NCI-H510A treated with DMSO at 0.1 percent for 48 hours (cell line): Measurements from ENCODE around the gene FAM163B.

Experiments
- DNase-seq: peaks from one replicate; lab custom pipeline; 2025; lab: John Stamatoyannopoulos, UW

The FAM163B gene

GRCh38 chr9:133581513-133582343 is 27.5 kb downstream of the FAM163B start:
- no peak for DNase-seq

GRCh38 chr9:133581011-133581410 is 28.2 kb downstream of the FAM163B start:
- DNase-seq, result no peak

- DNase-seq, result no peak
Observed at GRCh38 chr9:133580419-133580738, 28.8 kb downstream of the FAM163B start.

GRCh38 chr9:133579601-133580418 is 29.4 kb downstream of the FAM163B start:
- DNase-seq, result no peak

GRCh38 chr9:133578524-133579441 is 30.4 kb downstream of the FAM163B start:
- DNase-seq, result no peak

- no peak for DNase-seq
Observed at GRCh38 chr9:133577737-133578112, 31.5 kb downstream of the FAM163B start.

- no peak for DNase-seq
Observed at GRCh38 chr9:133576875-133577736, 32.1 kb downstream of the FAM163B start.

GRCh38 chr9:133576031-133576874 is 32.9 kb downstream of the FAM163B start:
- peak; percentile 73 for DNase-seq

GRCh38 chr9:133575186-133576030 is 33.8 kb downstream of the FAM163B start:
- no peak for DNase-seq

- DNase-seq, result no peak
Observed at GRCh38 chr9:133574771-133575170, 34.4 kb downstream of the FAM163B start.

- no peak for DNase-seq
Observed at GRCh38 chr9:133573791-133574515, 35.2 kb downstream of the FAM163B start.

- DNase-seq, result no peak
Observed at GRCh38 chr9:133572821-133573361, 36.3 kb downstream of the FAM163B start.

- DNase-seq, result no peak
Observed at GRCh38 chr9:133571896-133572595, 37.1 kb downstream of the FAM163B start.

- no peak for DNase-seq
Observed at GRCh38 chr9:133571391-133571890, 37.7 kb downstream of the FAM163B start.

- no peak for DNase-seq
Observed at GRCh38 chr9:133570691-133571080, 38.5 kb downstream of the FAM163B start.

- peak; percentile 41 for DNase-seq
Observed at GRCh38 chr9:133569891-133570690, 39.1 kb downstream of the FAM163B start.
